Fibroblast of mammary gland (primary cell): ENCODE measurements around the gene GLDC.

ENCODE experiments used
- DNase-seq: peaks from one replicate; pipeline ENCODE4 v3.0.0-alpha.2; 2010; ENCODE audit warnings: low read depth
- H3K4me3 ChIP-seq: 2 replicates; pipeline ENCODE4 v1.5.1; 2011; ENCODE audit warnings: low read depth, mild to moderate bottlenecking, low read length, moderate library complexity; ENCODE audit not compliant: control insufficient read depth
- TF ChIP-seq, protein P1 (sequence below): conservative IDR thresholded peaks from 2 replicates; pipeline ENCODE4 v1.5.1; 2011; ENCODE audit warnings: low read depth, low read length, inconsistent platforms; ENCODE audit not compliant: control insufficient read depth, insufficient read depth

The GLDC gene

GRCh38 chr9:6665628-6666027 lies 20.1 kb upstream of the GLDC start:
- H3K4me3 ChIP-seq: no peak overlapping the region
- TF ChIP-seq, protein P1, sequence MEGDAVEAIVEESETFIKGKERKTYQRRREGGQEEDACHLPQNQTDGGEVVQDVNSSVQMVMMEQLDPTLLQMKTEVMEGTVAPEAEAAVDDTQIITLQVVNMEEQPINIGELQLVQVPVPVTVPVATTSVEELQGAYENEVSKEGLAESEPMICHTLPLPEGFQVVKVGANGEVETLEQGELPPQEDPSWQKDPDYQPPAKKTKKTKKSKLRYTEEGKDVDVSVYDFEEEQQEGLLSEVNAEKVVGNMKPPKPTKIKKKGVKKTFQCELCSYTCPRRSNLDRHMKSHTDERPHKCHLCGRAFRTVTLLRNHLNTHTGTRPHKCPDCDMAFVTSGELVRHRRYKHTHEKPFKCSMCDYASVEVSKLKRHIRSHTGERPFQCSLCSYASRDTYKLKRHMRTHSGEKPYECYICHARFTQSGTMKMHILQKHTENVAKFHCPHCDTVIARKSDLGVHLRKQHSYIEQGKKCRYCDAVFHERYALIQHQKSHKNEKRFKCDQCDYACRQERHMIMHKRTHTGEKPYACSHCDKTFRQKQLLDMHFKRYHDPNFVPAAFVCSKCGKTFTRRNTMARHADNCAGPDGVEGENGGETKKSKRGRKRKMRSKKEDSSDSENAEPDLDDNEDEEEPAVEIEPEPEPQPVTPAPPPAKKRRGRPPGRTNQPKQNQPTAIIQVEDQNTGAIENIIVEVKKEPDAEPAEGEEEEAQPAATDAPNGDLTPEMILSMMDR: no peak
- DNase-seq: no peak

GRCh38 chr9:6664204-6664680 lies 18.7 kb upstream of the GLDC start:
- TF ChIP-seq, protein P1: no peak
- DNase-seq: no peak
- no peak overlapping the region for H3K4me3 ChIP-seq

DNA sequence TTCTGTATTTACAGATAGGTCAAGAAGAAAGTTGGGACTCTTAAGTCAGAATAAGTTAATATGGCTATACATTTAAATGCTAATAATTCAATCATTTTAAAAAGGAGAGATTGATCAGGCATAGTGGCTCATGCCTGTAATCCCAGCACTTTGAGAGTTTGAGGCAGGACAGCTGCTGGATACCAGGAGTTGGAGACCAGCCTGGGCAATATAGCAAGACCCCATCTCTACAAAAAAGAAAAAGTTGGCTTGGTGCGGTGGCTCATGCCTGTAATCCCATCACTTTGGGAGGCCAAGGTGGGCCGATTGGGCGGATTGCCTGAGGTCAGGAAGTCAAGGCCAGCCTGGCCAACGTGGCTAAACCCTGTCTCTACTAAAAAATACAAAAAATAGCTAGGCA lies 15.0 kb upstream of the GLDC start:
- DNase-seq: no peak
- TF ChIP-seq, protein P1: no peak
- no peak overlapping the region for H3K4me3 ChIP-seq

DNA sequence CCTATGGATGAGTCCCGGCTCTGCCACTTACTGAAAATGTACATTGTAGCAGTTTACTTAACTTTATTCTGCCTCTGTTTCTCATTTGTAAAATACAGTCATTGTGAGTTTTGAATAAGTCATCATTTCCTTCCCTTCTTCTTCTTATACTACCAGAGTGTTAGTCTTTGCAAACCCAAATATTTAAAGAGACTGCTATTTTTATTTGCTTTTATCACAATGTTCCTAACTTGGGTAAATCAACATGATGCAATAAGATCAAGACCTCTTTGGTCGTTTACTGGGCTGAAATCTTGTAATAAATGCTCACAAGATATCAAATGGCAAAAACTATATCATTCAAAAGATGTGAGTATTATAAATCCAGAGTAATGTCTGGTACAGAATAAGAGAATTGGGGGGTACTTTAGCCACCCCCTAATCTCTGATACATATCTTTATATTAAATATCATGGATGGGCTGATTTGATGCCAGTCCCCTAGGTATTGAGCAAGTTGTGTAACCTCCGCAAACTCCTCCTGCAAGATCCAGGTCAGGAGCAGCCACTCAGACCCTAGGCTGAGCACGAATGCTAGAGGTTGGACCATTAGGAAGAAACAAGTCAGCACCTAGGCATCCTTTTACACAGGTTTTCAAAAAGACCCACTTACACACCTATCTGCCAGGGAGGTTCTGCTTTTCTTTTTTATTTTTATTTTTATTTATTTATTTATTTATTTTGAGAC lies 13.3 kb upstream of the GLDC start:
- DNase-seq: no peak
- TF ChIP-seq, protein P1: no peak
- H3K4me3 ChIP-seq: no peak overlapping the region

GRCh38 chr9:6656614-6657300 lies 11.2 kb upstream of the GLDC start:
- TF ChIP-seq, protein P1: no peak
- DNase-seq: no peak
- H3K4me3 ChIP-seq: no peak overlapping the region

DNA sequence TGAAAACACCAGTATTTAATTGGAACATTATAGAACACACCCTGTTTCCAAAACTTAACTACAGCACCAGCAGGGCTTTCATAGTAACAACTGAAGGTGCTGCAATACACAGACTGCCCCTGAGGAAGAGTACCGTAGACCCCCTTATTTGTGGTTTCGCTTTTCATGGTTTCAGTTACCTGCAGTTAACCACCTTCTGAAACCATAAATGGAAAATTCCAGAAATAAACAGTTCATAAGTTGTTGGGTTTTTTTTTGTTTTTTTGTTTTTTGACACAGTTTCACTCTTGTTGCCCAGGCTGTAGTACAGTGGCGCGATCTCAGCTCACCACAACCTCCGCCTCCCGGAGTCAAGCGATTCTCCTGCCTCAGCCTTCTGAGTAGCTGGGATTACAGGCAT lies 9.5 kb upstream of the GLDC start:
- TF ChIP-seq, protein P1: no peak
- DNase-seq: no peak
- H3K4me3 ChIP-seq: no peak overlapping the region
